Caco-2 (cell line): ENCODE data around the gene PATJ. TPM values are rescaled to one million over a fixed set of nuclear protein-coding genes. Genes with fewer than 3 reads are reported as not detected.
"Not testable (repeated sequence)": the region's sequence is repeated elsewhere in the genome, so short reads cannot be mapped to it uniquely, and the experiment has no call there.

ENCODE experiments used
- BruUV-seq: library from RNA; stranded (reverse); fragments of 400-500 nt; replicated peaks from 2 replicates; lab custom pipeline; 2021; lab: Mats Ljungman, UMichigan
- CTCF ChIA-PET: fragments of 300-600 bp; sonication (Branson Sonifier 250); formaldehyde crosslinking; loops from one replicate; lab custom pipeline; 2022; ENCODE audit warnings: antibody characterized with exemption; lab: Charles Lee
- POLR2A ChIA-PET: fragments of 300-600 bp; sonication (Branson Sonifier 250); formaldehyde crosslinking; loops from one replicate; lab custom pipeline; 2022; ENCODE audit warnings: antibody characterized with exemption; lab: Charles Lee
- DNase-seq, 2 experiments: peaks; one replicate each; pipeline versions ENCODE4 v3.0.0 to v3.0.0-alpha.2; 2020 to 2022
- H3K27me3 ChIP-seq: replicated peaks from 2 replicates; pipeline ENCODE4 v1.6.0; 2011; ENCODE audit warnings: low read length; ENCODE audit not compliant: control insufficient read depth, insufficient read depth
- H3K36me3 ChIP-seq: 2 replicates; pipeline ENCODE4 v1.5.1; 2011; ENCODE audit warnings: low read length; ENCODE audit not compliant: control insufficient read depth, insufficient read depth
- H3K4me1 ChIP-seq: fragments of 250-450 bp; sonication (Bioruptor Pico); 2 replicates; pipeline ENCODE4 v1.5.1; 2020; ENCODE audit warnings: mild to moderate bottlenecking
- H3K4me3 ChIP-seq: 2 replicates; pipeline ENCODE4 v1.5.1; 2011; ENCODE audit warnings: low read depth, mild to moderate bottlenecking, control low read depth, low read length
- H3K9me3 ChIP-seq: fragments of 250-450 bp; sonication (Bioruptor Pico); 2 replicates; pipeline ENCODE4 v1.5.1; 2020; ENCODE audit warnings: mild to moderate bottlenecking, moderate library complexity
- H3K27ac Mint-ChIP-seq: one replicate; pipeline ENCODE4 v1.8.0; 2022; ENCODE audit warnings: mixed read lengths; ENCODE audit not compliant: unreplicated experiment
- H3K27me3 Mint-ChIP-seq: one replicate; pipeline ENCODE4 v1.8.0; 2022; ENCODE audit warnings: mixed read lengths; ENCODE audit not compliant: insufficient read depth, unreplicated experiment
- H3K36me3 Mint-ChIP-seq: one replicate; pipeline ENCODE4 v1.8.0; 2022; ENCODE audit warnings: mild to moderate bottlenecking, mixed read lengths; ENCODE audit not compliant: insufficient read depth, unreplicated experiment
- H3K4me1 Mint-ChIP-seq: one replicate; pipeline ENCODE4 v1.8.0; 2022; ENCODE audit warnings: low read depth, mixed read lengths; ENCODE audit not compliant: unreplicated experiment
- H3K4me3 Mint-ChIP-seq: one replicate; pipeline ENCODE4 v1.8.0; 2022; ENCODE audit warnings: mild to moderate bottlenecking, moderate library complexity, mixed read lengths; ENCODE audit not compliant: unreplicated experiment
- H3K9me3 Mint-ChIP-seq: one replicate; pipeline ENCODE4 v1.8.0; 2022; ENCODE audit warnings: mixed read lengths; ENCODE audit not compliant: unreplicated experiment
- CTCF ChIP-seq, 2 experiments: fragments of 200-600 bp in 1 of 2; IDR thresholded peaks; 1 replicate in 1 of 2; 2 replicates in 1 of 2; pipeline versions ENCODE4 v1.5.1 to v1.8.0; 2011 to 2022; ENCODE audit warnings: antibody characterized with exemption in 1 of 2, control low read depth in 1 of 2, inconsistent platforms in 1 of 2, low read depth in 1 of 2, low read length in 1 of 2, mild to moderate bottlenecking in 1 of 2, moderate library complexity in 1 of 2; ENCODE audit not compliant: insufficient read depth in 1 of 2, severe bottlenecking in 1 of 2, unreplicated experiment in 1 of 2
- intact Hi-C: fragments of 100-400 bp; cut with micrococcal nuclease; formaldehyde crosslinking; loops from one replicate; pipeline ENCODE4 v1.10.0; 2022; ENCODE audit not compliant: unreplicated experiment
- total RNA-seq: library from RNA; stranded (reverse); gene quantifications from 2 replicates; pipeline ENCODE4 v1.2.3, GENCODE V29; 2022

Gene PATJ
- total RNA-seq, 1 experiment from 2014 or later = 31.6 TPM

GRCh38 chr1:62213075-62213914 is 471.0 kb downstream of the PATJ start:
- Histone ChIP-seq H3K9me3 (no peaks in the 10 kb centered on the region), H3K4me3 (no peak overlapping the region), H3K27me3 (no peaks in the 10 kb centered on the region), H3K4me1 (no peaks in the 10 kb centered on the region), H3K36me3 (no peaks in the 10 kb centered on the region)
- Mint-ChIP-seq H3K36me3 (no peaks in the 10 kb centered on the region), H3K4me3 (no peak overlapping the region), H3K27me3 (no peaks in the 10 kb centered on the region), H3K9me3 (peaks cover 19% of the 10 kb centered on the region), H3K27ac (no peak overlapping the region), H3K4me1 (no peaks in the 10 kb centered on the region)
- ChIA-PET CTCF (no interaction called here), POLR2A (no interaction called here)
- no TSS peak for BruUV-seq
- no peak for TF ChIP-seq CTCF (IDR thresholded peaks at IDR 0.05; ENCODE audit: insufficient read depth in 1 of 2, low read depth in 1 of 2, low read length in 1 of 2, severe bottlenecking in 1 of 2, unreplicated experiment in 1 of 2)
- no peak for DNase-seq
- intact Hi-C loops = no loop called here

GRCh38 chr1:62218604-62219003 is 476.3 kb downstream of the PATJ start:
- no peaks in the 10 kb centered on the region for H3K9me3 Mint-ChIP-seq
- Histone ChIP-seq H3K4me3 (no peak overlapping the region), H3K9me3 (no peaks in the 10 kb centered on the region), H3K36me3 (no peaks in the 10 kb centered on the region), H3K27me3 (no peaks in the 10 kb centered on the region), H3K4me1 (no peaks in the 10 kb centered on the region)
- POLR2A ChIA-PET = no interaction called here
- TF ChIP-seq CTCF (IDR thresholded peaks at IDR 0.05; ENCODE audit: insufficient read depth in 1 of 2, low read depth in 1 of 2, low read length in 1 of 2, severe bottlenecking in 1 of 2, unreplicated experiment in 1 of 2) = no peak
- no peaks in the 10 kb centered on the region for H3K36me3 Mint-ChIP-seq
- intact Hi-C loops = no loop called here
- BruUV-seq = no TSS peak
- H3K4me1 Mint-ChIP-seq = no peaks in the 10 kb centered on the region
- no peak overlapping the region for H3K4me3 Mint-ChIP-seq
- no peaks in the 10 kb centered on the region for H3K27me3 Mint-ChIP-seq
- DNase-seq = no peak
- CTCF ChIA-PET = no interaction called here
- no peak overlapping the region for H3K27ac Mint-ChIP-seq

GRCh38 chr1:62220456-62220855 is 478.2 kb downstream of the PATJ start:
- H3K9me3 ChIP-seq, H3K4me3 ChIP-seq, H3K27me3 Mint-ChIP-seq, BruUV-seq, H3K4me3 Mint-ChIP-seq, H3K27me3 ChIP-seq, DNase-seq, H3K27ac Mint-ChIP-seq, CTCF ChIA-PET, H3K4me1 ChIP-seq, H3K4me1 Mint-ChIP-seq, H3K36me3 Mint-ChIP-seq, POLR2A ChIA-PET, intact Hi-C loops, H3K36me3 ChIP-seq, H3K9me3 Mint-ChIP-seq: not testable (repeated sequence)
